OCI-M1 (cell line): ENCODE measurements around the gene ERC2.
A peak's percentile ranks its signal among the peaks of the same experiment; 100 is the strongest.
"Not testable (repeated sequence)": the region's sequence is repeated elsewhere in the genome, so short reads cannot be mapped to it uniquely, and the experiment has no call there.

Experiments
- DNase-seq: peaks from one replicate; lab custom pipeline; 2025; lab: John Stamatoyannopoulos, UW

ERC2 gene

DNA sequence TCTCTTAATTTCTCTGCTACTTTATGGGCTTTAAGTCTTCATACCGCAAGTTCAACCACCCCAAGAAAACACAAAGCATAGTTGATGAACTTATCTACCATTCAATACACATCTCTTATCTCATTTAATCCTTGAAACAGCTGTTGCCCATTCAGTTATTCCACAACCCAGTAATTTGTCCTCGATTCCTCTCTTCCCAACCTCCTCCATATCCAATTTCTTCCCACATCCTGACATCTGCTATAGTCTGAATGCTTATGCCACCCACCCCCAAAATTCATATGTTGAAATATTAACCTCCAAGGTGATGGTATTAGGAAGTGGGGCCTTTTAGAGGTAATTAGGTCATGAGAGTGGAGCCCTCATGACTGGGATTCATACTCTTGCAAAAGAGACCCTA is 345.4 kb downstream of the ERC2 start:
- DNase-seq = no peak

- no peak for DNase-seq
Observed at GRCh38 chr3:56121716-56122115, 346.6 kb downstream of the ERC2 start.

GRCh38 chr3:56119575-56120349 is 348.5 kb downstream of the ERC2 start:
- DNase-seq = no peak

DNA sequence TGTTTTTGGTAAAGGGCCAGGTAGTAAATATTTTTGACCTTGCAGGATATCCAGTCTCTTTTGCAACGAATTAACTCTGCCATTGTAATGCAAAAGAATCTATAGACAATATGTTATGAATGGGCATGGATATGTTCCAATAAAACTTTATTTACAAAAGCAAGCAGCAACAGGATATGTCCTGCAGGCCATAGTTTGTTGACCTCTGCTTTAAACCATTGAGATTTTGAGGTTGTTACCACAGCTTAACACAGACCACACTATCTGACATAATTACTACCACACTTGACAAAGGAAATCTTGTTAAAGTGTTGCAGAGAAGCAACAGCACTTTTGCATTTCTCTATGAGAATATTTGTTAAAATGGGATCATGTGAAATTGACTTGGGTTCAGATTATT is 349.3 kb downstream of the ERC2 start:
- DNase-seq = no peak

DNA sequence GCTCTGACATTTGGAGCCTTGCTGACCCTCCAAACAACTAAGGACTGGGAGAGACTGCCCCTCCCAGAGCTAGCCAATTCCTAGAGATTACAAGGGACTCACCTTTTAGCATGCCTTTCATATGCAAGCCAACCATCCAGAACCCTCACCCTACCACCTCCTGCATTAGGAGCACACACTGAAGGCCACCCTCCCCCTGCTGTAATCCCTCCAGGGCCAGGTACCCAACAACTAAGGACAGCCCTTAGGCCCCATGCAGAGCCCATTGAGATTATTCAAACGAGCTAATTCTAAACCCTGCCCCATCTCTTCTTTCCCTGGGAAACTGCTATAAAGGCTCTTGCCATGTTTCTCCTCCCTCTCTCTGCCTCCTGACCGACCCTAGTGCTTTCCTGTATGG is 352.6 kb downstream of the ERC2 start:
- no peak for DNase-seq

DNA sequence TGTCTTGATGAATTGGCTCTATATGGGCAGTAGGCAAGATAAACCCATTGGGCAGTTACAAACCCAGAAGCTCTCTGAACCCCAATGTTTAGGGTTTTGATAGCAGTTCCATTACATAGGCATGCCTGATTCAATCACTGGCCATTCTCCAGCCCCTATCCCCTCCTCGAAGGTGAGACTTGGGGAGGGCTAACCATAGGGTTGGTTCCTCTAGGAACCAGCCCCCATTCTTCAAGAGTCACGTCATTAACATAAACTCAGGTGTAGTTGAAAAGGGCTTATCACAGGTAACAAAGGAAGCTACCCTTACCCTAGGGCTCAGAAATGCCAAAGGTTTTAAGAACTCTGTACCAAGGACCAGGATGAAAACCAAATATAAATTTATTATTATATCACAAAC is 353.1 kb downstream of the ERC2 start:
- no peak for DNase-seq

DNA sequence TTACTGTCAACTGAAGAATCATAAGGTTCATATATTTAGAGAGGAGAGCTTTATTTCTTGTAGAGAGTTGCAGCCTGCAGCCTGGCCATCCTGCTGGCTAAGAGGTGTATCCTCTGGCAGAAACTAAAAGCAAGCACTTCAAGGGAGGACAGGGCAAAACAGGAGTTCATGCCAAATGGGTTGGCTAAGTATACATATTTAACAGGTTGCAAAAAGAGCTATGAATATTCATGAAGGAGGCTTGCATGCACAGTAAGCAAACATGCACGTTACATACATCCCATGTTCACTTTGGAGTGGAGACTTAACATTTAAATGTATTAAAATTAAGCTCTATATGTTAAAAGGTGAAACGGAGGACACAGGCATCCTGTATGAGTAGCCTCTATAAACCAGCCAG is 354.4 kb downstream of the ERC2 start:
- DNase-seq = no peak

GRCh38 chr3:56113231-56113630 is 355.0 kb downstream of the ERC2 start:
- no peak for DNase-seq

DNA sequence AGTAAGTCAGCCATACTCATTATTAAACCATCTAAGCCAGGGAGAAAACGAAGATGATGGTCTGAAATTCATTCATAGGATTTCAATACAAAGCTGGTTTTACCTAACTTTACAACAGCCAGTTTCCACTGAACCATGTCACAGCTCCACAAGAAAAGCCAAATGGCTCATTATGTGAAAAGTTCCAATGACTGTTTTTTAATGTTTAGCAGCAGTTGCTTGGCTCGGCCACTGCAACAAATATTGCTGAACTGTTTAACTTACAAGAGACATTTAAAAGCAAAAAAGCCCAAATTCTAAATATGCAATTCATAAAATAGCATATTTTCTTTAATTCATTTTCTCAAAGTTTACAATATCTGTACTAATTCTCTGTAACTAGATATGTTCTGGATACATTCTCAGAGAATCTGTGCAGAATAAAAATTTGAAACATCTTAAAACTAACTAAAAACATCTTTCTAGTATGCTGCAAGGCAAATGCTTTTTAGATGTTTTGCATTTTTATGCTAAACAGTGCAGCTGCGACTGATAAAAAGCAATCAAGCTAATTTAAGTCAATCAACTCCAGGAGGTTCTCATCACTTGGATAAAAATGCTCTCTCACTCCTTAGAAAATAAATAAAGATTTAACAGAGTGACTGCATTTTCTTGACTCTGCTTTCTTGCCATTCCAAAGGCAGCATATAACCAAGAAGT is 356.5 kb downstream of the ERC2 start:
- no peak for DNase-seq

DNA sequence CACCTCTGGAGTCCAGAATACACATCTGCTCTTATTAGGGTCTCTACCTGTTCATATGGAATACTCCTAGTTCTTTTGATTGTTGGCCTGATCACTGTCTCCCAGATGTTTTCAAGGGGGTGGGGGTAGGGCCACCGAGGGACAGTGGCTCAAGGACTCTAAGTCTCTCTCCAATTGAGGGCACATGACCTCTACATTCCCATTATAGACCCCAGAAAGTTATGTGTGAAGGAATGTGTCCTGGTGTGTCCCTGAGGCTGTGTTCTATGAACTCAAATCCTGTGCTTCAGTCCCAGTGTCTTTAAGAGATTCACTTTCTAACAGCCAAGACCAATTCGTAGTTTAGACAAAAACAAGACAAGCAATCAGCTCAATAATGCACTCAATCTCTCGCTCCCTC is 357.4 kb downstream of the ERC2 start:
- DNase-seq = no peak

GRCh38 chr3:56107157-56107556 is 361.1 kb downstream of the ERC2 start:
- DNase-seq = no peak

GRCh38 chr3:56102032-56102431 is 366.2 kb downstream of the ERC2 start:
- no peak for DNase-seq

DNA sequence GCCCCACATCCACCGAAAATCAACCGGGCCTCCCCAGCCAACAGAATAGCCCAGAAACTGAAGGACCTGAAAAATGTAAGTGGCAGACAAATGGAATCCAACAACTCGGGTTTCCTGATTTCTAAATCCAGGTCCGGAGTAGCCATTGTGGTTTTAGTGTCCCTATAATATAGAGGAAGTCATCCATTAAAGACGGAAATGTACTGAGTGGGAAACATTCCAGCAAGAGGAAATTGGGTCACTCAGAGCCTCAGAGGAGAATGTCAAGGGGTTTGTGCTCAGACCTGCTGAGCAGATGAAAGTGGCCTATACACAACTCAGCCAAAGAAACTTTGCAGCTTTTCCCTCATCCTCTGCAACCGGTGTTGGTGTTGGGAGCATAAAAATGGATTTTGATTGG is 366.7 kb downstream of the ERC2 start:
- no peak for DNase-seq

- DNase-seq = no peak
Observed at GRCh38 chr3:56096999-56097398, 371.3 kb downstream of the ERC2 start.

DNA sequence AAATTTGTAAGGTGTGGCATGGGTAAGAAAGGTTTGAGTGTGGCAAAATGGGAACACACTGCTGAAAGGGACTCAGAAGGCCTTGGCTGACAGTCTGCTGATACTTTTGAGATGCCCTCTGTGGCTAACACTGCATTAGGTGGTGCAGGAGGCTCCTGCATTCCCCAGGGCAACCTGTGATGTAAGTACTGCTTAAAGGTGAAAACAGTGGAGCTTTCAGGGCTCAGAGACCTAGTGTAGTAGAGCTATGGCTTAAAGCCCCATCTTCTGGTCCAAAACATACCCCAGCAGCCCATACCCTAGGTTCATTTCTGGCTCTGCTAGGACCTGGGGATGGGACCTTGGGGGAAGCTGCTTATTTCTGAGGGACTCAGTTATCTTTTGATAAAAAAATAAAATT is 374.1 kb downstream of the ERC2 start:
- DNase-seq = no peak

DNA sequence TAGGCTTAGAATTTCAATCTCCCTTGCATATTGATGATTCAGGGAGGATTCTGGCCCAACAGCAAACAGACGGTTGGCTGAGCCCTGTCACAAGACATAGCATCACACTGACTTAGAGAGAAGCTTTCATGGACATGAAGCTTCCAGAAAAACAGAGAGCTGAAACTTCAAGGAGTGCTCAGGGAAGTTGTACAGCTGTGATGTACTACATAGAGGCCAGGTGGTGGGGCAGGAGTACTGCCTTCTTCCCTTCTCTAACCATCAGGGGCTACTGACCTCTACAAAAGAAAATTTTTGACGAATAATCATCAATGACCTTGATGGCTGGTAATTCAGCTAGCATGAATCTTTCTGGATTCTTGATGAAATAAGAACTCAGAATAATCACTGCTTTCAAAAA is 378.5 kb downstream of the ERC2 start:
- DNase-seq = no peak

GRCh38 chr3:56087451-56088053 is 380.7 kb downstream of the ERC2 start:
- peak; percentile 4 for DNase-seq

DNA sequence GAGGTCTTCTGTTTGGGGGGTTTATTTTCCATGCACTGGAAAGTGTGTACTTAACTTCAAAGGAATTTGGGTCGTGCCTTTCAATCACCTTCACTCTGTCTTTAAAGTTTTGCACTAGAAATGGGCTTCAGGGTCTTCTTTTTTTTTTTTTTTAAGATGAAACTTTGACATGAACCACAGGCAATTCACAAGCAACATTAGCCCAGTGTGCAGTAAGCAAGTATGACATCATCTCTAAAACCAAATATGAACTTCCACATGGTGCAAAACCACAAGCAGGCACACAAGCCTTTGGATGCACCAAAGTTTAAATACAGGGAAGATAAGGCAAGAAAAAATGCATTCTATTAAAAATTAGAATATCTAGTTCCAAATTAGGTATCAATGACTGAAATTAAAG is 381.9 kb downstream of the ERC2 start:
- DNase-seq = no peak

DNA sequence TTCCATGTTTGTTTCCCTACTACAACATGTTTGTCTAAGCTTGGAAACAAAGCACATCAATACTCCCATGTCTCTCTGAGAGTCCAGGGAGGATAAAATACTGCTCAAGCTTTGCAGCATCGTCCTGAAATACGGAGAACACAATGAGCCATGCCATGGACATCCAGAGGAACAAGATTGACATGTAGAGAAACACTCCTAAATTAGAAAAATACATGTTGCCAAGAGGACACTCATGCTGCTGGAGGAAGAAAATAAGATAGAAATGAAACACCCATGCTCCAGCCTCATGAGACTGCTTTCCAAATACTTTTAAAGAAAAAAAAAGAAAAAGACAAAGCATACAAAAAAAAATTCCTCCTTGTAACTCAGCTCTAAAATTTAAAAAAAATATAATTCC is 387.0 kb downstream of the ERC2 start:
- no peak for DNase-seq

DNA sequence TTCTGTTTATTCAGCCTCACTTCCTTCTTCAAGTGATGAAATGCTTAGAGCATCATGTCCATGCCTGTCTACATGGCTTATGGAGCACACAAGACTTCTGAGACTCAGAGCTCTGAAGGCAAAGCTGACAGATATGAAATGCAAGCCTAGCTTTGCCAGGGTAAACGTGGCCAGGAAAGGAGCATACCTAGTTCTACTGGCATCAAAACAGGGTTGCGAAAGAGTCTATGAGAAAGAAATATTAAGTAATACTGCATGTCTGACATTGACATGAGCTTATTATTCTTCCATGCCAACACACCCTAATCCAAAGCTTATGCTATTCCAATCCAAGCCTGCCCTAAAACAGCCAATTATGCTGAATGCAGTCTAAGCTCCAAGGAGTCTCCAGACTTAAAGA is 391.5 kb downstream of the ERC2 start:
- no peak for DNase-seq

DNA sequence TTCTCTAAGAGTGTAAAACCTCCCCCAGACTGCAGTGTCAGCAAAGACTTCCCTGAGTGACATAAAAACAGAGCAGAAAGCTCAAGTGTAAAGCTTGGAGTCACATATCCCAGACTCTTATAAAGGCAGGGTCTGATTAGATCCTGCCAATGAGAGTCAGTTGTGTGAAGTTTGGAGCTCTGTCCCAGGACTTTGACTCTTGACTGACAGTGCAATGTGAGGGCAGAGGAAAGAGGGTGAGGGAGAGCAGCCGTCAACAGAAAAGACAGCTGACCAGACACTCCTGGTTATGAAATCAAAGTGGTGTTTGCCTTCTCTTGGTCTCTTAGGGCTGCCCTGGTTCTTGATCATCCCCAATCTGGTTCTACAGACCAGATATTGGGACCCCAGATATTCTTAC is 393.2 kb downstream of the ERC2 start:
- DNase-seq = no peak

DNA sequence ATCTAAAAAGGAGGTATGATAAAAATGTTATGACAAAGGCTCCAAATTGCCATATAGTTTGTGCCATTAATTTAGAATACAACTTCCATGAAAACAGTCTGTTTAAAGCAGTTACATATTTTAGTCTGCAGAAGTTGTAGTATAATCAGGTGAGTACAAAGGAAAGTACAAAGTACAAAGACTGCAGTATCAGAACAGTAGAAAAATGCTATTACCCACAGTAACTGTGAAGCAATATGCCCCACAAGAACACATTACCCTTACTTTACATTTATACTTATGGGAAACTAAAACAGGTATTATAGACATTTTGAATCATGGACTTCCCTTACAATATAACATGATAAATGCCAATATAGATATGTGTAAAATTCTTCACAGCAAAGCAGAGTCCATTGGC is 398.5 kb downstream of the ERC2 start:
- DNase-seq = no peak

DNA sequence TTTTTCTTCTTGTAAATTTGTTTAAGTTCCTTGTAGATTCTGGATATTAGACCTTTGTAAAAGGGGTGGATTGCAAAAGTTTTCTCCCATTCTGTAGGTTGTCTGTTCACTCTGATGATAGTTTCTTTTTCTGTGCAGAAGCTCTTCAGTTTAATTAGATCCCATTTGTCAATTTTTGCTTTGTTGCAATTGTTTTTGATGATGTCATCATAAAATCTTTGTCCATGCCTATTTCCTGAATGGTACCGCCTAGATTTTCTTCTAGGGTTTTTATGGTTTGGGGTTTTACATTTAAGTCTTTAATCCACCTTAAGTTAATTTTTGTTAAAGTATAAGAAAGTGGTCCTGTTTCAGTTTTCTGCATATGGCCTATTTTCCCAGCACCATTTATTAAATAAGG is 401.9 kb downstream of the ERC2 start:
- not testable (repeated sequence) for DNase-seq
